Measurements from ENCODE around the gene LCN10. TPM values are rescaled to one million over a fixed set of nuclear protein-coding genes. Genes with fewer than 3 reads are reported as not detected.

Gene LCN10
- total RNA-seq, 1 donor from 2014 or later = not detected

DNA sequence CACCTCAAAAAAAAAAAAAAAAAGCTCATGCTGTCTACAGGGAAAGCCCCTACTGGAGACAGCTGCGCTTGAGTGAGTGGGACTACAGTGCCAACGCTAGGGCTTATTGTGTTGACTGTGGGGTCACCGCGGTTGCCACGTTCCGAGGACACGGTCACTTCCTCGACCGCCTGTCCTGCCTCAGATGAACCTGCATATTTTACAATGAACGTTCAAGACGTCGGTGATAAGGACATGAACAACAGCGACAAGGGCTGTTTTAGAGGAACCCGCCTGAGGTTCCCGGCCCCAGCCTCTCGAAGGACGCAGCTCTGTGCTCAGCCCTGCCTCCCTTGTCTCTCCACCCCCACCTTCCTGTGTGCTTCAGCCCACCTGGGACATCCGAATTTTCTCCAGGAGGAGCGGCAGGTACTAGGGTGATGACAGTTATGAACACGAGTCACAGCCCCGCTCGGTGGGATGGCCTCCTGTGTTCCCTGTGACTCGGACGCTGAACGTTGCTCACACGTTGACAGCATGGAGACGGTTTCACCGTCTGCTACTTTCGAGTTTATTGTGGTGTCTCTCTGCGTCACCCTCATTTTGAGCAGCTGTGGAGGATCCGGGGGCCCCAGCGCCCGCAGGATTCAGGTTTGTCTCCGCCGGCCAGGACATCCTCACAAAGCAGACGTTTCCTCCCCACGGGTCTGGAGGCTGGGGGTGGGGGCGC lies 41.6 kb downstream of the LCN10 start:
- DNase-seq (ENCODE audit: extremely low spot score, unreplicated experiment) = no peak
- Mint-ChIP-seq H3K27ac (ENCODE audit: unreplicated experiment) (no peak overlapping the region), H3K27me3 (ENCODE audit: unreplicated experiment) (peaks cover 17% of the 10 kb centered on the region), H3K4me3 (ENCODE audit: unreplicated experiment) (no peak overlapping the region), H3K9me3 (ENCODE audit: unreplicated experiment) (no peaks in the 10 kb centered on the region), H3K4me1 (ENCODE audit: unreplicated experiment) (peaks cover 2% of the 10 kb centered on the region), H3K36me3 (ENCODE audit: unreplicated experiment) (no peaks in the 10 kb centered on the region)
- TF ChIP-seq, protein P1, sequence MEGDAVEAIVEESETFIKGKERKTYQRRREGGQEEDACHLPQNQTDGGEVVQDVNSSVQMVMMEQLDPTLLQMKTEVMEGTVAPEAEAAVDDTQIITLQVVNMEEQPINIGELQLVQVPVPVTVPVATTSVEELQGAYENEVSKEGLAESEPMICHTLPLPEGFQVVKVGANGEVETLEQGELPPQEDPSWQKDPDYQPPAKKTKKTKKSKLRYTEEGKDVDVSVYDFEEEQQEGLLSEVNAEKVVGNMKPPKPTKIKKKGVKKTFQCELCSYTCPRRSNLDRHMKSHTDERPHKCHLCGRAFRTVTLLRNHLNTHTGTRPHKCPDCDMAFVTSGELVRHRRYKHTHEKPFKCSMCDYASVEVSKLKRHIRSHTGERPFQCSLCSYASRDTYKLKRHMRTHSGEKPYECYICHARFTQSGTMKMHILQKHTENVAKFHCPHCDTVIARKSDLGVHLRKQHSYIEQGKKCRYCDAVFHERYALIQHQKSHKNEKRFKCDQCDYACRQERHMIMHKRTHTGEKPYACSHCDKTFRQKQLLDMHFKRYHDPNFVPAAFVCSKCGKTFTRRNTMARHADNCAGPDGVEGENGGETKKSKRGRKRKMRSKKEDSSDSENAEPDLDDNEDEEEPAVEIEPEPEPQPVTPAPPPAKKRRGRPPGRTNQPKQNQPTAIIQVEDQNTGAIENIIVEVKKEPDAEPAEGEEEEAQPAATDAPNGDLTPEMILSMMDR (IDR thresholded peaks at IDR 0.05) = no peak

DNA sequence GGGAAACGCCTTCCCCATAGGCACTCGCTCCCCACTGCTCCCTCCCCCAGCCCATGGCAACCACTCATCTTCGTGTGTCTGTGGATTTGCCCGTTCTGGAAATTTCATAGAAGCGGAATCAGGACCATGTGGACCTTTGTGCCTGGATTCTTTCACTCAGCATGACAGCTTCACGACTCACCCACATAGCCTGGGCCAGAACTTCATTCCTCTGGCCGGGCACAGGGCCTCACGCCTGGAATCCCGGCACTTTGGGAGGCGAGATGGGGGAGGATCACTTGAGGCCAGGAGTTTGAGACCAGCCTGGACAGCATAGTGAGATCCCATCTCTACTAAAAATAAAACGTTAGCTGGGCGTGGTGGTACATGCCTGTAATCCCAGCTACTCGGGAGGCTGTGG lies 42.4 kb downstream of the LCN10 start:
- Mint-ChIP-seq H3K27ac (ENCODE audit: unreplicated experiment) (no peak overlapping the region), H3K27me3 (ENCODE audit: unreplicated experiment) (peaks cover 15% of the 10 kb centered on the region), H3K36me3 (ENCODE audit: unreplicated experiment) (no peaks in the 10 kb centered on the region), H3K4me1 (ENCODE audit: unreplicated experiment) (peaks cover 4% of the 10 kb centered on the region), H3K4me3 (ENCODE audit: unreplicated experiment) (no peak overlapping the region), H3K9me3 (ENCODE audit: unreplicated experiment) (no peaks in the 10 kb centered on the region)
- no peak for DNase-seq (ENCODE audit: extremely low spot score, unreplicated experiment)
- TF ChIP-seq, protein P1 (IDR thresholded peaks at IDR 0.05) = no peak

DNA sequence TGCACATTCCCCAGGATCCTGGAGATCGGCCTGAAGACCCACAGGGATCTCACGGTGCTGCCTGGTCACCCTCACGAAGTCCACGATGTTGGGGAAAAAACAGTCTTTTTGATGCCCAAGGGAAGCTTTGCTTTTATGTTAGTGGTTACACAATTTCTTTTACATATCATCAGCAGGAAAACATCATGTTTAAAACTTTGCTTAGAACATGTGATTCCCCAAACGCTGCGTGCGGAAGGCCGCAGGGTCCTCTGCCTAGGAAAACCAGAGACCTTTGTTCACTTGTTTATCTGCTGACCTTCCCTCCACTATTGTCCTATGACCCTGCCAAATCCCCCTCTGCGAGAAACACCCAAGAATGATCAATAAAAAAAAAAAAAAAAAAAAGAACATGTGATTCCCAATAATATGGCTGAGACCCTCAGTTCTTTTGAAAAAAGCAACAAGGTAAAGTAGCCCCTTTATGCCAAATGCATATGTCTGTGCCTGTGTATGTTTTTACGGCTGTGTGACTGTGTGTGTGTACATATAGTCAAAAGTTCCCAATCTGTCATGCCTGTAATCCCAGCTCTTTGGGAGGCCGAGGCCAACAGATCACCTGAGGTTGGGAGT lies 44.0 kb downstream of the LCN10 start:
- TF ChIP-seq, protein P1 (IDR thresholded peaks at IDR 0.05) = no peak
- no peak for DNase-seq (ENCODE audit: extremely low spot score, unreplicated experiment)
- H3K9me3 Mint-ChIP-seq (ENCODE audit: unreplicated experiment) = no peaks in the 10 kb centered on the region
- no peaks in the 10 kb centered on the region for H3K36me3 Mint-ChIP-seq (ENCODE audit: unreplicated experiment)
- peaks cover 13% of the 10 kb centered on the region for H3K27me3 Mint-ChIP-seq (ENCODE audit: unreplicated experiment)
- no peak overlapping the region for H3K4me3 Mint-ChIP-seq (ENCODE audit: unreplicated experiment)
- peaks cover 5% of the 10 kb centered on the region for H3K4me1 Mint-ChIP-seq (ENCODE audit: unreplicated experiment)
- no peak overlapping the region for H3K27ac Mint-ChIP-seq (ENCODE audit: unreplicated experiment)

DNA sequence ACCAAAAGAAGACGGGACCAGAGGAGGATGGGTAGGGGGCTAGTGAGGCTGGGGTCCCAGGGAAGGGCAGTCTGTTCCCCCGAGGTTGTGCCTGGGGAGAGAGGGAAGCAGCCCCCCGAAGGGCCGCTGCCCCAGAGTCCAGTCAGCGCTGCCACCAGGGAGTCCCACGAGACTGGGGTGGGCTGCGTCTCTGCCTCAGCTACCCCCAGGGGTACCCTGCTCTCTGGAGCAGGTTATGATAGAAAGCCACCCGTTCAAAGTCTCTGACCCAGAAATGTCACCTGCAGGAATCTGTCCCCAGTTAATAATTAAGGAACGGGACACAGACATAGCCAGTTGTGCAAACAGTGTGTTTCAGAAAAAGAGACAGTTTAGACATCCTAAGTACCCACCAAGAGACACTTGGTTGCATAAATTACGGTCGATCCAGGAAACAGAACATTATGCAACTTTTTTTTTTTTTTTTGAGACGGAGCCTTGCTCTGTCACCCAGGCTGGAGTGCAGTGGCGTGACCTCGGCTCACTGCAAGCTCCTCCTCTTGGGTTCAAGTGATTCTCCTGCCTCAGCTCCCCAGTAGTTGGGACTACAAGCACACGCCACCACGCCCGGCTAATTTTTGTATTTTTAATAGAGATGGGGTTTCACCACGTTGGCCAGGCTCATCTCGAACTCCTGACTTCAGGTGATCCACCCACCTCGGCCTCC lies 44.8 kb downstream of the LCN10 start:
- H3K36me3 Mint-ChIP-seq (ENCODE audit: unreplicated experiment) = no peaks in the 10 kb centered on the region
- H3K9me3 Mint-ChIP-seq (ENCODE audit: unreplicated experiment) = no peaks in the 10 kb centered on the region
- H3K4me3 Mint-ChIP-seq (ENCODE audit: unreplicated experiment) = no peak overlapping the region
- H3K4me1 Mint-ChIP-seq (ENCODE audit: unreplicated experiment) = peaks cover 9% of the 10 kb centered on the region
- TF ChIP-seq, protein P1 (IDR thresholded peaks at IDR 0.05) = no peak
- no peak overlapping the region for H3K27ac Mint-ChIP-seq (ENCODE audit: unreplicated experiment)
- H3K27me3 Mint-ChIP-seq (ENCODE audit: unreplicated experiment) = peaks cover 13% of the 10 kb centered on the region
- DNase-seq (ENCODE audit: extremely low spot score, unreplicated experiment) = no peak

All from osteocyte (in vitro differentiated cells).